ENCODE measurements around the gene PPP1R2B. TPM values are rescaled to one million over a fixed set of nuclear protein-coding genes. Genes with fewer than 3 reads are reported as not detected.

PPP1R2B gene
- total RNA-seq, 1 donor from 2014 or later = not detected

GRCh38 chr5:156815988-156816599 lies 34.0 kb upstream of the PPP1R2B start:
- peak; percentile 59 for TF ChIP-seq CTCF (IDR thresholded peaks at IDR 0.05; ENCODE audit: borderline replicate concordance)

GRCh38 chr5:156819537-156819936 lies 30.6 kb upstream of the PPP1R2B start:
- Histone ChIP-seq H3K27me3 (ENCODE audit: low read depth) (no peaks in the 10 kb centered on the region), H3K36me3 (no peaks in the 10 kb centered on the region), H3K9me3 (replicated peaks) (no peaks in the 10 kb centered on the region), H3K27ac (replicated peaks) (no peak overlapping the region), H3K4me1 (no peaks in the 10 kb centered on the region), H3K4me3 (no peak overlapping the region)
- DNase-seq = no peak
- no peak for TF ChIP-seq CTCF (IDR thresholded peaks at IDR 0.05; ENCODE audit: borderline replicate concordance)
- intact Hi-C loops (cut with micrococcal nuclease) = no loop called here

More at GRCh38 chr5:156815988-156816599, 34.0 kb upstream of the PPP1R2B start:
- DNase-seq = no peak
- intact Hi-C loops (cut with micrococcal nuclease) = no loop called here
- Histone ChIP-seq H3K27ac (replicated peaks) (no peak overlapping the region), H3K27me3 (ENCODE audit: low read depth) (no peaks in the 10 kb centered on the region), H3K36me3 (no peaks in the 10 kb centered on the region), H3K4me3 (no peak overlapping the region), H3K4me1 (no peaks in the 10 kb centered on the region), H3K9me3 (replicated peaks) (peaks cover 7% of the 10 kb centered on the region)

- H3K27ac ChIP-seq (replicated peaks) = no peak overlapping the region
- DNase-seq = no peak
- no peak overlapping the region for H3K4me3 ChIP-seq
- intact Hi-C loops (cut with micrococcal nuclease) = loop anchor here (5.0 kb wide), 1 partner anchor 493 kb away; the partner anchor contains the start of gene SGCD
- no peaks in the 10 kb centered on the region for H3K36me3 ChIP-seq
- TF ChIP-seq CTCF (IDR thresholded peaks at IDR 0.05; ENCODE audit: borderline replicate concordance) = no peak
- H3K9me3 ChIP-seq (replicated peaks) = no peaks in the 10 kb centered on the region
- H3K27me3 ChIP-seq (ENCODE audit: low read depth) = no peaks in the 10 kb centered on the region
- no peaks in the 10 kb centered on the region for H3K4me1 ChIP-seq
These were observed 30.0 kb upstream of the PPP1R2B start for GRCh38 chr5:156819967-156820581.

GRCh38 chr5:156824241-156824640 lies 25.9 kb upstream of the PPP1R2B start:
- no peaks in the 10 kb centered on the region for H3K36me3 ChIP-seq
- no peaks in the 10 kb centered on the region for H3K27me3 ChIP-seq (ENCODE audit: low read depth)
- no peak for TF ChIP-seq CTCF (IDR thresholded peaks at IDR 0.05; ENCODE audit: borderline replicate concordance)
- peaks cover 10% of the 10 kb centered on the region for H3K9me3 ChIP-seq (replicated peaks)
- intact Hi-C loops (cut with micrococcal nuclease) = loop anchor here (5.0 kb wide), 1 partner anchor 497 kb away; the partner anchor contains the start of gene SGCD
- DNase-seq = no peak
- H3K4me3 ChIP-seq = no peak overlapping the region
- no peaks in the 10 kb centered on the region for H3K4me1 ChIP-seq
- no peak overlapping the region for H3K27ac ChIP-seq (replicated peaks)

GRCh38 chr5:156824800-156825199 lies 25.3 kb upstream of the PPP1R2B start:
- DNase-seq = no peak

More at GRCh38 chr5:156824800-156825199, 25.3 kb upstream of the PPP1R2B start:
- H3K36me3 ChIP-seq = no peaks in the 10 kb centered on the region
- H3K4me1 ChIP-seq = no peaks in the 10 kb centered on the region
- H3K27me3 ChIP-seq (ENCODE audit: low read depth) = no peaks in the 10 kb centered on the region
- intact Hi-C loops (cut with micrococcal nuclease) = loop anchor here (5.0 kb wide), 1 partner anchor 497 kb away; the partner anchor contains the start of gene SGCD
- H3K4me3 ChIP-seq = no peak overlapping the region
- peaks cover 10% of the 10 kb centered on the region for H3K9me3 ChIP-seq (replicated peaks)
- H3K27ac ChIP-seq (replicated peaks) = no peak overlapping the region
- TF ChIP-seq CTCF (IDR thresholded peaks at IDR 0.05; ENCODE audit: borderline replicate concordance) = peak; percentile 61

Measured in left ventricle myocardium inferior (tissue), 1 donor.